H7 (cell line): ENCODE results near the gene P2RX7. TPM values are rescaled to one million over a fixed set of nuclear protein-coding genes. Genes with fewer than 3 reads are reported as not detected.

Source experiments
- DNase-seq: peaks from one replicate; pipeline ENCODE4 v3.0.0; 2012
- H3K27me3 ChIP-seq: 2 replicates; pipeline ENCODE4 v1.6.0; 2011; ENCODE audit warnings: mild to moderate bottlenecking, low read length; ENCODE audit not compliant: control insufficient read depth, insufficient read depth
- H3K36me3 ChIP-seq: replicated peaks from 2 replicates; pipeline ENCODE4 v1.5.1; 2011; ENCODE audit warnings: low read length; ENCODE audit not compliant: control insufficient read depth, insufficient read depth
- H3K4me3 ChIP-seq: 2 replicates; pipeline ENCODE4 v1.5.1; 2011; ENCODE audit warnings: low read depth, mild to moderate bottlenecking, control low read depth, low read length, moderate library complexity; ENCODE audit not compliant: insufficient read depth
- total RNA-seq: library from RNA; depleted of rRNA; stranded (reverse); fragments of >200 nt; shearing (Covaris generic); gene quantifications from 2 replicates; pipeline ENCODE4 v1.2.3, GENCODE V29; 2014

Gene P2RX7
- total RNA-seq, 1 experiment from 2014 or later: not detected

DNA sequence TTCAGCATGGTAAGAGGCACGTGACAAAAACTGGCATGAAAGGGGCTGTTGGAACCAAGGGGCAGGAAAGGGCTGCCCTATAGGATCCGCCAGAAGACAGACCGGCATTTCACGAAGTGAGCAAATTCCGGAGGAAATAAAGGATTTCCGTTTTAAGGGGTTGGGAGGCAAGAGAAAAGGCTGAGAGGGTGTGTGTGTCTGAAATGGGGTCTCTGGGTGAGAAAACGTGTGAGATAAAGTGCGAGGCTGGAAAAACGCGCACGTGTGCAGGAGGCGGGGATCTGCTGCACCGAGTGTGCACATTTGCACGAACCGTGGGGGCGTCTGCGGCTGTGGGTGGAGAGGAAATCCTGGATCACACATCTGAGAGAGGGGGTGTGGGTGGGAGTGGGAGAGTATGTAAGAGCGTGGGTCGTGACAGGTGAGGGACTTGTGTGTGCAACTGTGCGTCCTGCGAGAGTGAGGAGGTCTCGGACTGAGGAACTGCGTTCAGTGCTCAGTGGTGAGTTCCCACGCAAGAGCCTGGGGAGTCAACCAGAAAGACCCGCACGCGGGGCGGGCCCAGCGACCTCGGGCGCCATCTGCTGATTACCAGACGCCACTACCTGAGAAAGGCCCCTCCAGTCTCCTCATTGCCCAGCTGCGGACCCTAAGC lies 37.0 kb upstream of the P2RX7 start:
- H3K4me3 ChIP-seq: peak overlapping the region; percentile 39
- peaks cover 1% of the 10 kb centered on the region for H3K27me3 ChIP-seq
- DNase-seq: peak; percentile 93
- H3K36me3 ChIP-seq: no peaks in the 10 kb centered on the region

GRCh38 chr12:121096199-121096798 lies 36.4 kb upstream of the P2RX7 start:
- Histone ChIP-seq H3K4me3 (no peak overlapping the region), H3K36me3 (no peaks in the 10 kb centered on the region), H3K27me3 (peaks cover 1% of the 10 kb centered on the region)
- no peak for DNase-seq

DNA sequence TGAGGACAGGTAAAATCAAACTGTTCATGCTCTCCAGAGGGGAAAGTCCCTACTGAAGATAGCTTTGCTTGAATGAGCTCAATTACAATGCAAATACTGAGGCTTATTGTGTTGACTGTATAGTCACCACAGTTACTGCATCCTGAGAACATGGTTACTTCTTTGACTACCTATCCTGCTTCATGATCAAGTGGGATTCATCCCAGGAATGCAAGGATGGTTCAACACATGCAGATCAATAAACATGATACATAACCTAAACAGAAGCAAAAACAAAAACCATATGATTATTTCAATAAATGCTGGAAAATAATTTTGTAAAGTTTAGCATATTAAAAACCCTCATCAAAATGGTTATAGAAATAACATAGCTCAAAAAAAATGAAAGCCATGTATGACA lies 32.9 kb upstream of the P2RX7 start:
- H3K36me3 ChIP-seq: no peaks in the 10 kb centered on the region

DNA sequence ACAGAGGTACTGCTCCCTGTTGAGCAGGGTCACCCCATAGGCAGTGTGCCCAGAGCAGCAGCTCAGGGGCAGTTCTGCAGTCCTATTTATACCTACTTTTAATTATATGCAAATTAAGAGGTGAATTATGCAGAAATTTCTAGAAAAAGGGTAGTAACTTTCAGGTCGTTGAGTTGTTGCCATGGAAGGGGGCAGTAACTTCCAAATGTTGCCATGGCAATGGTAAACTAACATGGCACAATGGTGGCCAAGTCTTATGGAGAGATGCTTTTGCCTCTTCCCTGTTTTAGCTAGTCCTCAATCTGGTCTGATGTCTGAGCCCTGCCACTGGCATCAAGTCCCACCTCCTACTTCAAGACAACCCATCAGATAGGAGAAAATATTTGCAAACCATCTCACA lies 30.4 kb upstream of the P2RX7 start:
- no peak for DNase-seq
- no peak overlapping the region for H3K4me3 ChIP-seq
- no peaks in the 10 kb centered on the region for H3K36me3 ChIP-seq
- no peaks in the 10 kb centered on the region for H3K27me3 ChIP-seq

More for the DNA sequence above, 32.9 kb upstream of the P2RX7 start:
- DNase-seq: no peak
- Histone ChIP-seq H3K27me3 (peaks cover 1% of the 10 kb centered on the region), H3K4me3 (no peak overlapping the region)

- Histone ChIP-seq H3K27me3 (no peaks in the 10 kb centered on the region), H3K36me3 (no peaks in the 10 kb centered on the region), H3K4me3 (no peak overlapping the region)
- no peak for DNase-seq
These were observed 25.0 kb upstream of the P2RX7 start for GRCh38 chr12:121107681-121108080.

- Histone ChIP-seq H3K36me3 (no peaks in the 10 kb centered on the region), H3K27me3 (no peaks in the 10 kb centered on the region), H3K4me3 (no peak overlapping the region)
- DNase-seq: no peak
These were observed 24.2 kb upstream of the P2RX7 start for GRCh38 chr12:121108492-121108891.

DNA sequence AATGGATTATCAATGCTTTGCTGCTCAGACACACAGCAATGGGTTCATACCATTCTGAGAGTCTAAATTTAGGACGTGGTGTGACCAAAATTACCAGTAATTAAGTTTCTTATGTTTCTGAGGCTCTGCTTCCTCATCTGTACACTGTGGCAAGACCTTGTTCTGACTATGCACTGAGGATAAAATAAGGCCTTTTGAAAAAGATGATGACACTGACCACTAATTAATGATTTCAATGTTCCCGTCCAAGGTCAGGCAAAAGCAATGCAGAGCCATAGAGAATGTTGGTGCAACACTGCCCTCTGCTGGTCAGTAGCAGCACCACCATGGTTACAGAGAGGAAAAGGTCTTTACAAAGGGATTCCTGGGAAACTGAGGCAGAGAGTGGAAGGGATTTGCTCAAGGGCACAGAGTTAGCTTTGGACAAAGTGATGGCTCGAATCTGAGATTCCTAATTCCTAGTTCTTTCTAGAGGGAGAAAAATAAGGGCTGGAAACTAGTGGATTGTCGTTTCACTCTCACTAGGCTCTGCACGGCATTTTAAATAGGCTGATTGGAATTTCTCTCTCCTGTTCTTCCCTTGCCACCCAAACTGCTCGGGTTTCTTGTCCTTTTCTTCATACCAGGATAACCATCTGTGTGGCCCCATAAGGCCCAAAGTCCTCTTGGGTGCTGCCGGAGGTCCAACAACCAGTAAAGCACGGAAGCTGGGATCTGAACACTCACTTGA lies 22.3 kb upstream of the P2RX7 start:
- peak; percentile 64 for DNase-seq
- Histone ChIP-seq H3K36me3 (no peaks in the 10 kb centered on the region), H3K4me3 (no peak overlapping the region), H3K27me3 (no peaks in the 10 kb centered on the region)

DNA sequence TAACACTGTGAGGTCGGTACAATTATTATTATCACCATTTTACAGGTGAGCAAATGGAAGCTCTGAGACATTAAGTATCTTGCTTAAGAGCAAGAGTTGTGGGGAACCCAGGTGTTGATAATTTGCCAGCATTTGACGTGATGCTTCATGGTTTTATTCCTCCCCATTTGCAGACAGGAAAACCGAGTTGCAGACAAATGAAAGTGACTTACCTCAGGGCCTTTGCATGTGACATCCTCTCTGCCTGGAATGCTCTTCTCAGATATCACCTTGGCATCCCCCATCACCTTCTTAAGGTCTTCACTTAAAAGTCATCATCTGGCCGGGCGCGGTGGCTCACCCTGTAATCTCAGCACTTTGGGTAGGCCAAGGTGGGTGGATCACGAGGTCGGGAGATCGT lies 21.0 kb upstream of the P2RX7 start:
- H3K36me3 ChIP-seq: no peaks in the 10 kb centered on the region
- no peak for DNase-seq
- no peaks in the 10 kb centered on the region for H3K27me3 ChIP-seq
- no peak overlapping the region for H3K4me3 ChIP-seq

GRCh38 chr12:121112496-121112895 lies 20.2 kb upstream of the P2RX7 start:
- Histone ChIP-seq H3K4me3 (no peak overlapping the region), H3K27me3 (no peaks in the 10 kb centered on the region), H3K36me3 (no peaks in the 10 kb centered on the region)
- DNase-seq: no peak

DNA sequence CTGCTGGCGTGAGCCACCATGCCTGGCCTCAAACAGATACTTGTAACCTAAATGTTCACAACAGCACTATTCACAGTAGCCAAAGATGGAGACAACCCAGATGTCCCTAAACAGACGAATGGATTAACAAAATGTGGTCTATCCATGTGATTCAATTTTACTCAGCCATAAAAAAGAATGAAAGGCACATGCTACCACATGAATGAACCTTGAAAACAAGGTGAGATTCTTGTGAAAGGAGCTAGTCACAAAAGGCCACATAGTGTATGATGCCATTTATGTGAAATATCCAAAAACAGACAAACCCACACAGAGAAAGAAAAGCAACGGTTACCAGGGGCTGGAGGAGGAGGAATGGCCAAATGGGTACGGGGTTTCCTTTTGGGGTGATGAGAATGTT lies 19.6 kb upstream of the P2RX7 start:
- no peak for DNase-seq
- no peak overlapping the region for H3K4me3 ChIP-seq
- H3K27me3 ChIP-seq: no peaks in the 10 kb centered on the region
- H3K36me3 ChIP-seq: no peaks in the 10 kb centered on the region

- Histone ChIP-seq H3K4me3 (no peak overlapping the region), H3K36me3 (no peaks in the 10 kb centered on the region), H3K27me3 (no peaks in the 10 kb centered on the region)
- no peak for DNase-seq
These were observed 18.5 kb upstream of the P2RX7 start for GRCh38 chr12:121114019-121114639.

GRCh38 chr12:121114806-121115205 lies 17.9 kb upstream of the P2RX7 start:
- H3K27me3 ChIP-seq: no peaks in the 10 kb centered on the region
- DNase-seq: no peak
- no peak overlapping the region for H3K4me3 ChIP-seq
- no peaks in the 10 kb centered on the region for H3K36me3 ChIP-seq

DNA sequence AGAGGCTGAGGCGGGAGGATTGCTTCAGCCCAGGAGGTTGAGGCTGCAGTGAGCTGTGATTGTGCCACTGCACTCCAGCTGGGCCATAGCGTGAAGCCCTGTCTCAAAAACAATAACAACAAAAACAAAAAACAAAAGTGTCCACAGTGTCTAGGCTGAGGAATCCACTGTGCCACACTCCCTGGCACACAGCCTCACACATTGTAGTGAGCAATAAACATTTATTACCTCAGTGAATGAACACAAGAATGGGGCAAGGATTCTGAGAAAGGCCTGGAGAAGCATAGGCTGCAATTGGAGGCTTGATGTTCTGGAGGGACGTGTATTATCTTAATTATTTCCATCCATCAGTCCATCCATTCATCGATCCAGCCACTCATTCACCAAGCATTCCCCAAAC lies 17.1 kb upstream of the P2RX7 start:
- no peak for DNase-seq
- H3K4me3 ChIP-seq: no peak overlapping the region
- H3K27me3 ChIP-seq: no peaks in the 10 kb centered on the region
- no peaks in the 10 kb centered on the region for H3K36me3 ChIP-seq

DNA sequence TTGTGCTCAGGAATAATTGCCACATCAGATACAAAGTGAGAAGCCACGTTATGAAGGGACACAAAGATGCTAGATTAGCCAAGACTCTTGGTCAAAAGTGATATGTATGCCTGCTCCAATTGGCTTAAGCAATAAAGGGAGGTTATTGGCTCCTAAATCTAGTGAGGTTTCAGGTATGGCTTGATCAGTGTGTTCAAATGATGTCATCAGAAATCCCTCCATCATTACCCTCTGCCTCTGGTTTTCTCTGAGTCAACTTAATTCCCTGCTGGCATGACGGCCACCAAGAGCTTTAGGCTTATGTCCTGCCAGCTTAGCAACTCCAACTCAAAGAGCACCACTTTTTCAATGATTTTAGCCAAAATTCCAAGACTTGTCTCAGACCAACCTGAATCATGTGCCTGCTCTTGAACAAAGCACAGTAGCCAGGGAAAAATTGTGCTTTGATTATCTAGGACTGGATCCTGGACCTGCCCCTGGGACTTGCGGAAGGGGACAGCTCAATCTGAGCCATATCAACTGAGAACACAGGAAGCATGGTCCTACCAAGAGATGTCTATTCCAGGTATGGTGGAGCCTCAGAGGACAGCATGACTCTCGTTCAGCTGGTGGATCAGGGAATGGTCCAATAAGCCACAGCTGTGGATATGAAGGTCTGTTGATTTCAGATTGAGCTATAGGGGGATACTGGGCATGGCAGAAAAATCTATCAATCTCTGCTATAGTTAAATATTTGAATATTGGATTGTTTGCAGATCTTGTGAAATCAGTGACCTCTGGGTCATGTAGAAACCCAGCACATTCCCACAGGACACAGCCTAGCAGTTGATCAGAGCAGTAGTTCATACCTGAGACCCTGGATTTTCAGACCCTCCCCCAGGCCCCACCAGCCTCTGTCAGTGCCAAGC lies 16.1 kb upstream of the P2RX7 start:
- DNase-seq: no peak
- H3K36me3 ChIP-seq: no peaks in the 10 kb centered on the region
- H3K4me3 ChIP-seq: no peak overlapping the region
- H3K27me3 ChIP-seq: no peaks in the 10 kb centered on the region
